ENCODE results near the gene SMAD6. TPM values are rescaled to one million over a fixed set of nuclear protein-coding genes. Genes with fewer than 3 reads are reported as not detected.

The SMAD6 gene
- polyA plus RNA-seq, 1 of the 3 experiments (the other 2 are of a cell fraction) = 4.5 TPM

DNA sequence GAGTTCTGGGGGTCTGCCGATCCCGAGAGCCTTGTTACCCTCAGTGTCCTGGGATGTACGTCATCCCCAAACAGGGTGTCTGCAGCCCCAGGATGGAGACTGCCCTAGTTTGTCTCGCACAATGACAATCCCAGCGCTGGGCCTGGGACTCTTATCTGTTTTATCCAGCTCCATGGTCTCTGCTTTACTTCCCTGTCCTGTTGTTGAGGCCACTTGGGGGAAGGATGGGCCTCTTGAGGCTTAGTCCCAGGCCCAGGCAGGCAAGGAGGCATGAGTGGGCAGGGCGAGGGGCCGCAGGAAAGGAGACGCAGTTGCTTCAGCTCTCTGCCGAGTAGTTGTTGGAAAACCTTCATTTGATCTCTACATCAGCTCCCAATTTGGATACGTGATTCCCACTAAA, 17.4 kb downstream of the SMAD6 start (continued):
- TF ChIP-seq, protein P1, sequence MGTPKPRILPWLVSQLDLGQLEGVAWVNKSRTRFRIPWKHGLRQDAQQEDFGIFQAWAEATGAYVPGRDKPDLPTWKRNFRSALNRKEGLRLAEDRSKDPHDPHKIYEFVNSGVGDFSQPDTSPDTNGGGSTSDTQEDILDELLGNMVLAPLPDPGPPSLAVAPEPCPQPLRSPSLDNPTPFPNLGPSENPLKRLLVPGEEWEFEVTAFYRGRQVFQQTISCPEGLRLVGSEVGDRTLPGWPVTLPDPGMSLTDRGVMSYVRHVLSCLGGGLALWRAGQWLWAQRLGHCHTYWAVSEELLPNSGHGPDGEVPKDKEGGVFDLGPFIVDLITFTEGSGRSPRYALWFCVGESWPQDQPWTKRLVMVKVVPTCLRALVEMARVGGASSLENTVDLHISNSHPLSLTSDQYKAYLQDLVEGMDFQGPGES (IDR thresholded peaks at IDR 0.05; ENCODE audit: low read depth, low read length) = no peak
- TF ChIP-seq SIN3A (IDR thresholded peaks at IDR 0.05; ENCODE audit: borderline replicate concordance, low read depth, low read length) = no peak
- TF ChIP-seq FOSL2 (IDR thresholded peaks at IDR 0.05; ENCODE audit: borderline replicate concordance, low read depth) = no peak
- TF ChIP-seq RFX5 (IDR thresholded peaks at IDR 0.05; ENCODE audit: low read length) = no peak
- no peak for TF ChIP-seq MEF2A (IDR thresholded peaks at IDR 0.05; ENCODE audit: borderline replicate concordance, low read depth)
- TF ChIP-seq EZH2phosphoT487 (IDR thresholded peaks at IDR 0.05; ENCODE audit: borderline replicate concordance, low read depth) = no peak

GRCh38 chr15:66720206-66721010, 18.4 kb downstream of the SMAD6 start:
- no peak for TF ChIP-seq RFX5 (IDR thresholded peaks at IDR 0.05; ENCODE audit: low read length)
- TF ChIP-seq YY1 (IDR thresholded peaks at IDR 0.05; ENCODE audit: low read depth) = no peak
- no peak for TF ChIP-seq JUND (IDR thresholded peaks at IDR 0.05)
- TF ChIP-seq, protein P2, sequence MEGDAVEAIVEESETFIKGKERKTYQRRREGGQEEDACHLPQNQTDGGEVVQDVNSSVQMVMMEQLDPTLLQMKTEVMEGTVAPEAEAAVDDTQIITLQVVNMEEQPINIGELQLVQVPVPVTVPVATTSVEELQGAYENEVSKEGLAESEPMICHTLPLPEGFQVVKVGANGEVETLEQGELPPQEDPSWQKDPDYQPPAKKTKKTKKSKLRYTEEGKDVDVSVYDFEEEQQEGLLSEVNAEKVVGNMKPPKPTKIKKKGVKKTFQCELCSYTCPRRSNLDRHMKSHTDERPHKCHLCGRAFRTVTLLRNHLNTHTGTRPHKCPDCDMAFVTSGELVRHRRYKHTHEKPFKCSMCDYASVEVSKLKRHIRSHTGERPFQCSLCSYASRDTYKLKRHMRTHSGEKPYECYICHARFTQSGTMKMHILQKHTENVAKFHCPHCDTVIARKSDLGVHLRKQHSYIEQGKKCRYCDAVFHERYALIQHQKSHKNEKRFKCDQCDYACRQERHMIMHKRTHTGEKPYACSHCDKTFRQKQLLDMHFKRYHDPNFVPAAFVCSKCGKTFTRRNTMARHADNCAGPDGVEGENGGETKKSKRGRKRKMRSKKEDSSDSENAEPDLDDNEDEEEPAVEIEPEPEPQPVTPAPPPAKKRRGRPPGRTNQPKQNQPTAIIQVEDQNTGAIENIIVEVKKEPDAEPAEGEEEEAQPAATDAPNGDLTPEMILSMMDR (IDR thresholded peaks at IDR 0.05) = no peak
- TF ChIP-seq ELF1 (IDR thresholded peaks at IDR 0.05) = no peak
- peak; percentile 57; the same call in 1 of the 2 replicates for TF ChIP-seq FOSL2 (IDR thresholded peaks at IDR 0.05; ENCODE audit: borderline replicate concordance, low read depth)
- Histone ChIP-seq H3K9ac (no peak overlapping the region), H3K27ac (ENCODE audit: low read depth in 2 of 2, low read length in 1 of 2) (peak overlapping the region in 1 of 2 experiments; percentile 64; a peak in 2 of 4 replicates), H3K79me2 (ENCODE audit: insufficient read depth) (peaks cover 97% of the 10 kb centered on the region), H3K4me1 (ENCODE audit: control insufficient read depth in 1 of 2, insufficient read depth in 2 of 2, low read depth in 1 of 2, low read length in 1 of 2) (peaks cover 11 to 16% of the 10 kb centered on the region in 2 experiments; a peak in 3 of 4 replicates), H3F3A (replicated peaks; ENCODE audit: insufficient read depth) (peaks cover 21% of the 10 kb centered on the region), H3K9me3 (no peaks in the 10 kb centered on the region), H3K4me2 (no peak overlapping the region), H3K4me3 (ENCODE audit: low read depth in 2 of 2, low read length in 1 of 2) (no peak overlapping the region), H4K20me1 (ENCODE audit: insufficient read depth) (peaks cover 82% of the 10 kb centered on the region), H2AFZ (ENCODE audit: low read depth) (no peak overlapping the region), H3K36me3 (replicated peaks in 1 of 2; ENCODE audit: control insufficient read depth in 1 of 2, insufficient read depth in 2 of 2, low read length in 1 of 2) (peaks cover 11 to 27% of the 10 kb centered on the region in 2 experiments), H3K9me2 (no peaks in the 10 kb centered on the region), H3K27me3 (ENCODE audit: insufficient read depth) (no peaks in the 10 kb centered on the region)
- CTCF ChIA-PET = interaction anchor here (0.9 to 1.7 kb wide), 4 partner anchors 13 to 53 kb away, joined by 3 to 8 read pairs (median 4); no protein-coding TSS in a partner anchor
- 70% methylated on average over 6 of the region's 9 CpGs for WGBS (ENCODE audit: low lambda C conversion rate)
- POLR2A ChIA-PET = no interaction called here
- no peak for DNase-seq

- H3F3A ChIP-seq (replicated peaks; ENCODE audit: insufficient read depth) = peaks cover 21% of the 10 kb centered on the region
- no peak overlapping the region for H2AFZ ChIP-seq (ENCODE audit: low read depth)
- no peak for TF ChIP-seq RCOR1 (IDR thresholded peaks at IDR 0.05; ENCODE audit: low read length)
- TF ChIP-seq, protein P3, sequence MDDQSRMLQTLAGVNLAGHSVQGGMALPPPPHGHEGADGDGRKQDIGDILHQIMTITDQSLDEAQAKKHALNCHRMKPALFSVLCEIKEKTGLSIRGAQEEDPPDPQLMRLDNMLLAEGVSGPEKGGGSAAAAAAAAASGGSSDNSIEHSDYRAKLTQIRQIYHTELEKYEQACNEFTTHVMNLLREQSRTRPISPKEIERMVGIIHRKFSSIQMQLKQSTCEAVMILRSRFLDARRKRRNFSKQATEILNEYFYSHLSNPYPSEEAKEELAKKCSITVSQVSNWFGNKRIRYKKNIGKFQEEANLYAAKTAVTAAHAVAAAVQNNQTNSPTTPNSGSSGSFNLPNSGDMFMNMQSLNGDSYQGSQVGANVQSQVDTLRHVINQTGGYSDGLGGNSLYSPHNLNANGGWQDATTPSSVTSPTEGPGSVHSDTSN (IDR thresholded peaks at IDR 0.05) = no peak
- no peak for TF ChIP-seq CHD2 (IDR thresholded peaks at IDR 0.05; ENCODE audit: low read length, partially characterized antibody)
- TF ChIP-seq SMC3 (IDR thresholded peaks at IDR 0.05; ENCODE audit: low read depth, low read length) = no peak
- no peak overlapping the region for H3K9ac ChIP-seq
- peaks cover 10 to 23% of the 10 kb centered on the region in 2 experiments for H3K36me3 ChIP-seq (replicated peaks in 1 of 2; ENCODE audit: control insufficient read depth in 1 of 2, insufficient read depth in 2 of 2, low read length in 1 of 2)
- POLR2A ChIA-PET = interaction anchor here (1.2 kb wide), 1 partner anchor 12 kb away, joined by 3 read pairs; no protein-coding TSS in a partner anchor
- H3K4me2 ChIP-seq = no peak overlapping the region
- peaks cover 84% of the 10 kb centered on the region for H4K20me1 ChIP-seq (ENCODE audit: insufficient read depth)
- CTCF ChIA-PET = interaction anchor here (0.7 to 1.7 kb wide), 2 partner anchors 53 to 404 kb away, joined by 3 to 8 read pairs; no protein-coding TSS in a partner anchor
- H3K4me3 ChIP-seq (ENCODE audit: low read depth in 2 of 2, low read length in 1 of 2) = no peak overlapping the region
- no peaks in the 10 kb centered on the region for H3K9me2 ChIP-seq
- 100% methylated on average over 4 of the region's 8 CpGs for WGBS (ENCODE audit: low lambda C conversion rate)
- peak overlapping the region in 1 of 2 experiments; percentile 64; a peak in 1 of 4 replicates for H3K27ac ChIP-seq (ENCODE audit: low read depth in 2 of 2, low read length in 1 of 2)
- DNase-seq = no peak
- H3K27me3 ChIP-seq (ENCODE audit: insufficient read depth) = no peaks in the 10 kb centered on the region
- H3K4me1 ChIP-seq (ENCODE audit: control insufficient read depth in 1 of 2, insufficient read depth in 2 of 2, low read depth in 1 of 2, low read length in 1 of 2) = peaks cover 16 to 17% of the 10 kb centered on the region in 2 experiments; a peak in 3 of 4 replicates
- no peaks in the 10 kb centered on the region for H3K9me3 ChIP-seq
- H3K79me2 ChIP-seq (ENCODE audit: insufficient read depth) = peaks cover 97% of the 10 kb centered on the region
These were observed 19.0 kb downstream of the SMAD6 start for GRCh38 chr15:66721020-66721419.

Measured in SK-N-SH (cell line).